Breast epithelium (tissue), 4 donors: ENCODE results near the gene PER2. TPM values are rescaled to one million over a fixed set of nuclear protein-coding genes. Genes with fewer than 3 reads are reported as not detected.

Source experiments
- DNase-seq, 2 donors: peaks; one replicate each; pipeline ENCODE4 v3.0.0-alpha.2; 2019; ENCODE audit warnings: low spot score in 2 of 2
- H3K27ac ChIP-seq, 2 donors: fragments of 200-600 bp; sonication (generic) in 1 of 2; one replicate each; pipeline ENCODE4 v1.5.1; 2016 to 2019; ENCODE audit warnings: mild to moderate bottlenecking in 1 of 2
- H3K27me3 ChIP-seq, 2 donors: fragments of 200-600 bp; sonication (generic) in 1 of 2; one replicate each; pipeline versions ENCODE4 v1.5.1 to v1.6.0; 2017 to 2019; ENCODE audit warnings: control low read depth in 1 of 2, mild to moderate bottlenecking in 1 of 2
- H3K36me3 ChIP-seq: fragments of 200-600 bp; one replicate; pipeline ENCODE4 v1.5.1; 2019
- H3K4me1 ChIP-seq, 2 donors: fragments of 200-600 bp; sonication (generic); one replicate each; pipeline ENCODE4 v1.5.1; 2016 to 2019; ENCODE audit warnings: control low read depth in 1 of 2
- H3K4me3 ChIP-seq, 3 donors: fragments of 200-600 bp; sonication (generic); 1 replicate in 2 of 3; 2 replicates in 1 of 3; pipeline ENCODE4 v1.5.1; 2016 to 2019; ENCODE audit warnings: mild to moderate bottlenecking in 3 of 3, moderate library complexity in 2 of 3
- H3K9me3 ChIP-seq, 2 donors: fragments of 200-600 bp; sonication (generic) in 1 of 2; one replicate each; pipeline ENCODE4 v1.5.1; 2016 to 2019; ENCODE audit warnings: control low read depth in 1 of 2
- POLR2A ChIP-seq: fragments of 450-650 bp; IDR thresholded peaks from one replicate; pipeline ENCODE4 v1.6.1; 2016; ENCODE audit warnings: antibody characterized with exemption, mild to moderate bottlenecking, moderate library complexity
- POLR2AphosphoS5 ChIP-seq, 3 donors: sonication (generic); formaldehyde crosslinking; IDR thresholded peaks; one replicate each; pipeline ENCODE4 v1.6.1; 2017; ENCODE audit warnings: antibody characterized with exemption in 3 of 3
- intact Hi-C: fragments of 100-400 bp; cut with DNase I; formaldehyde crosslinking; loops from one replicate; pipeline ENCODE4 v1.15.1; 2023; ENCODE audit warnings: low total_unique reads
- total RNA-seq, 3 donors: library from RNA; depleted of rRNA; stranded (reverse); fragments of >200 nt; gene quantifications; one replicate each; pipeline ENCODE4 v1.1.0, GENCODE V29; 2016
- TF ChIP-seq, protein P1 (sequence below), 3 donors: fragments of 450-650 bp; IDR thresholded peaks; one replicate each; pipeline ENCODE4 v1.5.1; 2016 to 2017; ENCODE audit warnings: antibody characterized with exemption in 3 of 3, mild to moderate bottlenecking in 3 of 3, moderate library complexity in 3 of 3

Gene PER2
- total RNA-seq, 3 donors from 2014 or later: 14.1 to 29.7 (median 16.1) TPM

DNA sequence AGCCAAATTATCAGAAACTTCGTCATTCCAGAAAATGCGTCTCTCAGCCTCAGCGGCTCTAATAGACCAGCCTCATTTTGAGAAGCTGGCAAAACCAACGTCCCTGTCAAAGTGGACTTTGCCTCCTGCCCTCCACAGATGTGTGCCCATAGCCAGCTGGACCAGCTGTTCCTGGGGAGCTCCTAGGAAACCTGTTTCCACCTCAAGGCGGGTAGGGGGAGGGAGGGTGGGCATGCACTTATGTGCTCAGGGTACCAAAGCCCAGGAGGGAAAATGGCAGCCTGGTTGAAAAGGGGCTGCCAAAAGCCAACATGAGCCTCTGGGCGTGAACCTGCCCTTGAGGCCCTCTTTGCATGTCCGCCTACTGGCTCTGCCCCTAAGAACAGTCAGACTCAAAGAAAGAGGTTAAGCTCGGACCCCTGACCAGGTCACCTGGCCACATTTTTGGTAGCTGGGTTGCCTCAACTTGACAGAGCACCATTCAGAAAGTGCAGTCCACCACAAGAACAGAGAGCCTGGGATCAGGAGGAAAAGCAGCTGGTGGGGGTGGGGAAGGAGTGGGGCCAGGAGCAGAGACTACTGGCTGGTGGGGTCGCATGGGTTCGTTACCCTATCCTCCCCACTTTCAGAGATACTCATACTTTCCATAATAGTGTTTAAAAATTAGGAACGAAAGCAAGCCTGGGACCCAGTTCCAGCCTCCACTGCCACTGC is 3.5 kb downstream of the PER2 start:
- Histone ChIP-seq H3K4me3 (peak overlapping the region in 2 of 3 donors; percentile 28 to 55), H3K9me3 (no peaks in the 10 kb centered on the region), H3K27me3 (no peaks in the 10 kb centered on the region), H3K4me1 (peaks cover 19 to 29% of the 10 kb centered on the region in 2 donors), H3K27ac (peak overlapping the region; percentile 97 to 99), H3K36me3 (no peaks in the 10 kb centered on the region)
- no peak for TF ChIP-seq POLR2A
- no peak for TF ChIP-seq POLR2AphosphoS5 (IDR thresholded peaks at IDR 0.05)
- TF ChIP-seq, protein P1, sequence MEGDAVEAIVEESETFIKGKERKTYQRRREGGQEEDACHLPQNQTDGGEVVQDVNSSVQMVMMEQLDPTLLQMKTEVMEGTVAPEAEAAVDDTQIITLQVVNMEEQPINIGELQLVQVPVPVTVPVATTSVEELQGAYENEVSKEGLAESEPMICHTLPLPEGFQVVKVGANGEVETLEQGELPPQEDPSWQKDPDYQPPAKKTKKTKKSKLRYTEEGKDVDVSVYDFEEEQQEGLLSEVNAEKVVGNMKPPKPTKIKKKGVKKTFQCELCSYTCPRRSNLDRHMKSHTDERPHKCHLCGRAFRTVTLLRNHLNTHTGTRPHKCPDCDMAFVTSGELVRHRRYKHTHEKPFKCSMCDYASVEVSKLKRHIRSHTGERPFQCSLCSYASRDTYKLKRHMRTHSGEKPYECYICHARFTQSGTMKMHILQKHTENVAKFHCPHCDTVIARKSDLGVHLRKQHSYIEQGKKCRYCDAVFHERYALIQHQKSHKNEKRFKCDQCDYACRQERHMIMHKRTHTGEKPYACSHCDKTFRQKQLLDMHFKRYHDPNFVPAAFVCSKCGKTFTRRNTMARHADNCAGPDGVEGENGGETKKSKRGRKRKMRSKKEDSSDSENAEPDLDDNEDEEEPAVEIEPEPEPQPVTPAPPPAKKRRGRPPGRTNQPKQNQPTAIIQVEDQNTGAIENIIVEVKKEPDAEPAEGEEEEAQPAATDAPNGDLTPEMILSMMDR (IDR thresholded peaks at IDR 0.05): no peak
- intact Hi-C loops: no loop called here
- DNase-seq: no peak

DNA sequence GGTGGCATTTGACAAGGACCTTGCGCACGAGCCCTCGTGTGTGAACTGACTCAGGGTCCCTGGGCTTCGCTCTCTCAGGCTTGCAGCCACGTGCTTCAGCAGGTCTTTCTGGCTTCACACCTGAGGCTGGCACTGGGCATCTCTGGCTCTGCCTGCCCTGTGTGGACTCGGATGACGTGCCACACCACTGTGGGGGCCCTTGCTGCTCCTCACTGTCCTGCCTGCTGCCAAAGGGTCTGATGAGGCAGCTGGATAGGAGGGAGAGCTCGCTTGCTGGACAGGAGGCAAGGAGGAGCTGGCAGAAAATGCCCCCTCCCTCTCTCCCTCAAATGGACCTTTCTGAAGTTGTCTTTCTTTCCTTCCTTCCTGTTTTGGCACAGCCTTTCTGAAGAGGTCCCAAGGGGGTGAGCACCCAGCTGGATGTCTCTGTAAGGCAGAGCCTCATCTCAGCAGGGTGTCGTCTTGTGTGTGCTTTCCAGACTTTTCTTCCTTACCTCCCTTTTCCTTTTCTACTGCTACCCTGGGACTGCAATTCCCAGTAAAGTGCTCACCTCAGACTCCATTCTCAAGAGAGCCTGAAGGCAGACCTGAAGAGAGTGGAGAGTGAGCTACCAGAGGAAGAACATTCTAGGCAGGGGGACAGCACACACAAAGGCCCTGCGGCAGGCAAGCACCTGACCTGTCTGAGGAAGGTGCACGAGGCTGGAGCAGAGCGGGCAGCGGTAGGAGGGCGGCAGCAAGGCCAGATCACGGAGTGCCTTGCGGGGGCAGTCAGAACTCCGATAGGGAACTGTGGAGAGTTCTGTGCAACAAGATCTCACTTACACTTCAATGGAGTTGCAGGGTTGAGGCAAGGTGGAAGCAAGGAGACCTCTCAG is 5.3 kb downstream of the PER2 start:
- Histone ChIP-seq H3K4me3 (no peak overlapping the region), H3K36me3 (no peaks in the 10 kb centered on the region), H3K27me3 (no peaks in the 10 kb centered on the region), H3K9me3 (no peaks in the 10 kb centered on the region), H3K27ac (peak overlapping the region; percentile 83 to 97), H3K4me1 (peaks cover 20 to 29% of the 10 kb centered on the region in 2 donors)
- intact Hi-C loops: no loop called here
- TF ChIP-seq, protein P1 (IDR thresholded peaks at IDR 0.05): no peak
- TF ChIP-seq POLR2AphosphoS5 (IDR thresholded peaks at IDR 0.05) (no peak), POLR2A (no peak)
- DNase-seq: no peak

DNA sequence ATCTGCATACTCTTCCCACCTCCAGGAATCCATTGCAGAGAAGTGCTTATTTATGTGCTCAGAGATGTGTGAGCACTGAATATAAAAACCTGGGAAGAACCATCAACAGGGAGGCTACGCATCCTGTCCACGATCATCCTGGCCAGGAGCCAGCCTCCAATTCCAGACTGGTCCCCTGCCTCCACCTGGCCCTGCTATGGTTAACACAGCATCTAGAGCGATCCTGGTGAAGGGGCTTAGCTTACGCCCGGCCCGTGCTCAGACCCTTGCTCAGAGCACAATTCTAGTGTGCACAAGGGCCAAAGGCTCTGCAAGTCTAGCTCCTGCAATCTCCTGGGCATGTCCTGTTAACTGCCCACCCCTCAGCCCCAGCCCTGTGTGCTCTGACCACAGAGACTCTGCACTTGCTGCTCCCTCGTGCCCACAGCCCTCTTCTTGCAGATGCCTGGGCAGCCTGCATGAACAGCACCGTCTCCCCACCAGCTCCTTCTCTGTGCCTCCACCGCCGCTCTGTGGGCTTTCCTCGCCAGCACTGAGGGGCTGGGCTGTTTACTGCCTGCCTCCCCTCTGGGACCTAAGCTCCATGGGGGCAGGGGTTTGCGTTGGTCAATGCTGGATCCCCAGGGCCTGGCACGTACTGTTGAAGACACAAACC is 6.5 kb downstream of the PER2 start:
- Histone ChIP-seq H3K4me1 (peaks cover 20 to 29% of the 10 kb centered on the region in 2 donors), H3K27me3 (no peaks in the 10 kb centered on the region), H3K4me3 (no peak overlapping the region), H3K27ac (peak overlapping the region in 1 of 2 donors; percentile 97), H3K9me3 (no peaks in the 10 kb centered on the region), H3K36me3 (no peaks in the 10 kb centered on the region)
- DNase-seq: no peak
- intact Hi-C loops: no loop called here
- TF ChIP-seq, protein P1 (IDR thresholded peaks at IDR 0.05): no peak

DNA sequence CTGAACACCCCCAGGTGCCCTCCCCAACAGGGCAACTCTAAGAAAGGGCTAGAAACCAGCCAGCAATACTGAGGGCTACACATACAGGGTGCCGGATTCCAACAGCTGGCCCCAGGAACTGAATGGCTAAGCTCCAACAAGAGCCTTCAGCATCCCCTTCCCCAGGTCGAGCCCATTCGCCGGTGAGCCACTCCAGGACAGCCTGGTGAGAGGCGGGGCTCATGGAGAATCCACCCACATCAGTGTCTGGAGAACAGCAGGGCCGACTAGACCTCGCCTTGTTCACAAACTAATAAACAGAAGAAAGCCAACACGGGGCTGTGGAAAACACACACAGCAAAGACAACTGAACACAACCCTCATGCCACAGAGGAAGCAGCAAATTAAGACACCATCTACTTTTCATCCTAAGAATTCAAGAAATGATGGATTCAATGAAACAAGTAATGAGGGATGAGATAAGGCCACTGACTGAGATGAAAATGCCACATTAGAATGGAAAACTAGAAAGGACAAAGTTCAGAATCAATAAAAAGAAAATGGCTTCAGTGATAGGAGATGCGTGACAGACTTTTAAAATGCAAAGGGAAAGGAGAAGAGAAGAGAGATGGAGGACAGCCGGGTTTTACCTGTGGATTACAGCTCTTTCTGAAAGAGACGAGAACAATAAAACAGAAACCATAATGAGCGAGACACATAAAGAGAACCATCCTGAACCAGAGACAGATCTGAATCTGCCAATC is 8.2 kb downstream of the PER2 start:
- H3K27ac ChIP-seq: no peak overlapping the region
- H3K4me1 ChIP-seq: peaks cover 18 to 27% of the 10 kb centered on the region in 2 donors
- no peak overlapping the region for H3K4me3 ChIP-seq
- no peaks in the 10 kb centered on the region for H3K9me3 ChIP-seq
- no peak for TF ChIP-seq POLR2AphosphoS5 (IDR thresholded peaks at IDR 0.05)
- peaks cover 6% of the 10 kb centered on the region for H3K36me3 ChIP-seq
- intact Hi-C loops: no loop called here
- DNase-seq: no peak
- H3K27me3 ChIP-seq: no peaks in the 10 kb centered on the region

DNA sequence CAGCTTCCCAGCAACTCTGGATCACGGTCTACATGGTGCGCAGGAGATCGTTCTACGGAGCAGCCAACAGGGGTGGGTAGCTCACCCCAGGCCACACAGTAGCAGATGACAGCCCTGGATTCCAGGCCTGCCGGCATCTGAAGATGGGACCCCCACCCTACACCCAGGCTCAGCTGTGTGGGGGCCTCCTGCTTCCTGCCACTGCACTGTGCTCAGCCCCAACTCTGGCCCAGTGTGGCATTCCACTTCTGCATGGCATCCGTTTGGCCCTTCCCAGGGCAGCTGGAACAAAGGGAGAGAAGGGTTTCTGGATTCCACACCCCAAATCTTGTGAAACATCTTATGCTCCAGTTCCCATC is 9.1 kb downstream of the PER2 start:
- Histone ChIP-seq H3K4me3 (no peak overlapping the region), H3K27ac (peak overlapping the region in 1 of 2 donors; percentile 8), H3K4me1 (peaks cover 10 to 17% of the 10 kb centered on the region in 2 donors), H3K9me3 (no peaks in the 10 kb centered on the region), H3K36me3 (peaks cover 6% of the 10 kb centered on the region), H3K27me3 (no peaks in the 10 kb centered on the region)
- DNase-seq: no peak
- TF ChIP-seq, protein P1 (IDR thresholded peaks at IDR 0.05): no peak
- TF ChIP-seq POLR2A (no peak), POLR2AphosphoS5 (IDR thresholded peaks at IDR 0.05) (no peak)
- intact Hi-C loops: no loop called here
